K562 treated with DMSO at 1 percent for 4 hours (cell line): ENCODE measurements around the gene IL9R. TPM values are rescaled to one million over a fixed set of nuclear protein-coding genes. Genes with fewer than 3 reads are reported as not detected.

Experiments
- total RNA-seq: library from RNA; unstranded; fragments of 300-600 nt; gene quantifications from 2 replicates; pipeline ENCODE4 v1.2.3, GENCODE V29; 2022; ENCODE audit not compliant: insufficient read depth

The IL9R gene
- 1.5 and 4.3 TPM in 2 replicates for total RNA-seq

GRCh38 chrX:155997436-155997835 is at the start of gene IL9R:
IL9R (plus strand) TSS chrX:155997696; CDS start chrX:155997760, 64 bp downstream.

Other genes starting within 250 kb of the IL9R start
- gene VAMP7, start 116.4 kb upstream of the IL9R start, total RNA-seq, result 64.4 and 72.9 TPM in 2 replicates